Prostate gland (tissue), 2 donors: ENCODE data around the gene EPHB2. TPM values are rescaled to one million over a fixed set of nuclear protein-coding genes. Genes with fewer than 3 reads are reported as not detected.

Experiments used
- DNase-seq: peaks from one replicate; pipeline ENCODE4 v3.0.0-alpha.2; 2019; ENCODE audit warnings: low spot score
- H3K27ac ChIP-seq, 2 donors: fragments of 200-600 bp; sonication (generic); 2 replicates each; pipeline ENCODE4 v1.5.1; 2017 to 2019
- H3K27me3 ChIP-seq: fragments of 200-600 bp; sonication (generic); replicated peaks from 2 replicates; pipeline ENCODE4 v1.5.1; 2019; ENCODE audit not compliant: insufficient read depth
- H3K36me3 ChIP-seq, 2 donors: fragments of 200-600 bp; sonication (generic); 1 replicate in 1 of 2; 2 replicates in 1 of 2; pipeline versions ENCODE4 v1.5.1 to v1.8.1; 2017 to 2019
- H3K4me1 ChIP-seq: fragments of 200-600 bp; sonication (generic); replicated peaks from 2 replicates; pipeline ENCODE4 v1.5.1; 2019
- H3K4me3 ChIP-seq, 2 donors: fragments of 200-600 bp; sonication (generic); 2 replicates each; pipeline ENCODE4 v1.5.1; 2017 to 2019
- H3K9me3 ChIP-seq: fragments of 200-600 bp; sonication (generic); 2 replicates; pipeline ENCODE4 v1.5.1; 2017
- CTCF ChIP-seq, 4 experiments: fragments of 200-600 bp in 2 of 4; fragments of 450-650 bp in 2 of 4; sonication (generic) in 2 of 4; IDR thresholded peaks; 1 replicate in 3 of 4; 2 replicates in 1 of 4; pipeline ENCODE4 v1.5.1; 2016 to 2019; ENCODE audit warnings: antibody characterized with exemption in 4 of 4, mild to moderate bottlenecking in 2 of 4, moderate library complexity in 2 of 4
- POLR2A ChIP-seq: fragments of 450-650 bp; IDR thresholded peaks from one replicate; pipeline ENCODE4 v1.6.1; 2016; ENCODE audit warnings: antibody characterized with exemption, mild to moderate bottlenecking
- POLR2AphosphoS5 ChIP-seq: sonication (generic); formaldehyde crosslinking; IDR thresholded peaks from one replicate; pipeline ENCODE4 v1.6.1; 2017; ENCODE audit warnings: antibody characterized with exemption
- WGBS: methylation state at CpG from one replicate; pipeline ENCODE4 v1.1.5; 2018; 5-methylcytosine and 5-hydroxymethylcytosine counted together
- intact Hi-C: fragments of 100-400 bp; cut with DNase I; formaldehyde crosslinking; loops from one replicate; pipeline ENCODE4 v1.14.2; 2022
- total RNA-seq, 2 donors: library from RNA; depleted of rRNA; stranded (reverse); fragments of >200 nt; gene quantifications; one replicate each; pipeline ENCODE4 v1.1.0, GENCODE V29; 2016

EPHB2 gene
- total RNA-seq, 2 donors from 2014 or later: 6.4 to 7.4 TPM

- TF ChIP-seq CTCF (IDR thresholded peaks at IDR 0.05): no peak
- TF ChIP-seq POLR2A: no peak
- TF ChIP-seq POLR2AphosphoS5: no peak
- 90% methylated on average over 11 of the region's 11 CpGs for WGBS
These were observed 172.8 kb downstream of the EPHB2 start for GRCh38 chr1:22883406-22883805.

GRCh38 chr1:22884806-22885530 lies 174.3 kb downstream of the EPHB2 start:
- H3K9me3 ChIP-seq: no peaks in the 10 kb centered on the region
- TF ChIP-seq CTCF (IDR thresholded peaks at IDR 0.05) (no peak), POLR2AphosphoS5 (no peak), POLR2A (no peak)
- H3K4me1 ChIP-seq: no peaks in the 10 kb centered on the region
- no peak overlapping the region for H3K4me3 ChIP-seq
- intact Hi-C loops: no loop called here
- no peaks in the 10 kb centered on the region for H3K36me3 ChIP-seq
- no peak overlapping the region for H3K27ac ChIP-seq
- no peaks in the 10 kb centered on the region for H3K27me3 ChIP-seq
- WGBS: 70% methylated on average over 16 of the region's 16 CpGs
- no peak for DNase-seq

More at GRCh38 chr1:22883406-22883805, 172.8 kb downstream of the EPHB2 start:
- Histone ChIP-seq H3K27ac (no peak overlapping the region), H3K4me3 (no peak overlapping the region), H3K4me1 (no peaks in the 10 kb centered on the region), H3K36me3 (no peaks in the 10 kb centered on the region), H3K9me3 (no peaks in the 10 kb centered on the region), H3K27me3 (no peaks in the 10 kb centered on the region)
- DNase-seq: no peak
- intact Hi-C loops: no loop called here

GRCh38 chr1:22886211-22886610 lies 175.6 kb downstream of the EPHB2 start:
- no peak overlapping the region for H3K4me3 ChIP-seq
- H3K27me3 ChIP-seq: no peaks in the 10 kb centered on the region
- no peak overlapping the region for H3K27ac ChIP-seq
- no peaks in the 10 kb centered on the region for H3K9me3 ChIP-seq
- intact Hi-C loops: no loop called here
- no peaks in the 10 kb centered on the region for H3K36me3 ChIP-seq
- no peaks in the 10 kb centered on the region for H3K4me1 ChIP-seq
- DNase-seq: no peak
- WGBS: 76% methylated on average over 6 of the region's 6 CpGs
- TF ChIP-seq POLR2A (no peak), POLR2AphosphoS5 (no peak), CTCF (IDR thresholded peaks at IDR 0.05) (no peak)

GRCh38 chr1:22887491-22887890 lies 176.9 kb downstream of the EPHB2 start:
- Histone ChIP-seq H3K36me3 (no peaks in the 10 kb centered on the region), H3K9me3 (no peaks in the 10 kb centered on the region), H3K27me3 (no peaks in the 10 kb centered on the region), H3K4me3 (no peak overlapping the region), H3K27ac (no peak overlapping the region), H3K4me1 (no peaks in the 10 kb centered on the region)
- WGBS: 86% methylated on average over 7 of the region's 7 CpGs
- no peak for TF ChIP-seq POLR2AphosphoS5
- TF ChIP-seq POLR2A: no peak
- no peak for TF ChIP-seq CTCF (IDR thresholded peaks at IDR 0.05)
- no peak for DNase-seq
- intact Hi-C loops: no loop called here
